T-helper 1 cell treated with Interleukin-12 subunit alpha and Interleukin-12 subunit beta and Interleukin-4 antibody, amounts not matched to agents 30 ng/mL and 1 ng/mL, for 36 hours (primary cell): ENCODE data around the gene RER1. TPM values are rescaled to one million over a fixed set of nuclear protein-coding genes. Genes with fewer than 3 reads are reported as not detected.

Source experiments
- intact Hi-C: fragments of 100-400 bp; cut with micrococcal nuclease; formaldehyde crosslinking; loops from one replicate; pipeline ENCODE4 v1.15.1; 2024
- total RNA-seq: library from RNA; stranded (reverse); gene quantifications from 2 replicates; pipeline ENCODE4 v1.2.3, GENCODE V29; 2022

Gene RER1
- total RNA-seq, 1 donor from 2014 or later: 162 TPM

DNA sequence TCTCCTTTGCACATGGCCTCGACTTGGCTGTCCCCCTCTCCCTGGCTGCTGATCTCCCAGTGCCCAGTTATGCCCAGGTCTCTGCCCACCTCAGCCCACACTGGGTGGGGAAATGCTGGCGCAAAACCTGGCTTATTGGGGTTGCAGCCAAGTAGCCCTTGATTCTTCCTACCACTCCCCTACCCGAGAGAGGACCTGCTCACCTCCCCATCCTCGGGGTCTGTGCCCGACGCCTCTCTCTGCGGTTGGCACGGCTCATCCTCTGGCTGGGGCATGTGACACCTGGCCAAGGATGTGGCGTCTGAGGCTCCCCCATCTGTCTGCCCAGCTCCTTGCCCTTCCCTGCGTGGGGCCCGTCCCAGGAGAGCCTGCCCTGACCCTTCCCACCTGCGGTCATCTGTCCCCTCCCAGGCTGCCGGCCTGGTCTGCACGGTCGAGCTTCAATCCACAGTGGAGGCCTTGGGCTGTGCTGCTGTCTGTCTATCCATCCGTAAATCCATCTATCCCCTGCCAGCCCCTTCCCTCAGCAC, 27.2 kb downstream of the RER1 start:
- intact Hi-C loops: no loop called here

GRCh38 chr1:2419416-2419815, 27.8 kb downstream of the RER1 start:
- intact Hi-C loops: no loop called here

GRCh38 chr1:2422523-2422922, 30.9 kb downstream of the RER1 start:
- intact Hi-C loops: no loop called here

DNA sequence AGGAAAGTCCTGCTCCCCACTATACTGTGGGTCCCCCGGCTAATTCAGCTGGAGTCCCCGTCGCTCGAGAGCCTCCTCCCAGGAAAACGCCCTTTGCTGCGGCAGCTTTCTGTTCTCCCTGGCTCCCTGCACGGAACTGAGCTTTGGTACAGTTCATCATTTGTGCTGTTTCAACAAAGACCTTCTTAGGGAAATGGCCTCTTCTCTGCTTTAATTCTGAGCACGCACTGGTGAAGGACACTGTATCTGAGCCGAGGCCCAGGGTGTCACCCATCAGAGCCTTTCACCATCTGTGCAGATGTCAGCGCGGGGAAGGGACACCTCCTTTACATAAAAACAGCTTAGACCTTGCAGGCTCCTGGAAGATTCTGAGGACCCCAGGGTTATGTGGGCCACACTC, 34.3 kb downstream of the RER1 start:
- intact Hi-C loops: no loop called here

DNA sequence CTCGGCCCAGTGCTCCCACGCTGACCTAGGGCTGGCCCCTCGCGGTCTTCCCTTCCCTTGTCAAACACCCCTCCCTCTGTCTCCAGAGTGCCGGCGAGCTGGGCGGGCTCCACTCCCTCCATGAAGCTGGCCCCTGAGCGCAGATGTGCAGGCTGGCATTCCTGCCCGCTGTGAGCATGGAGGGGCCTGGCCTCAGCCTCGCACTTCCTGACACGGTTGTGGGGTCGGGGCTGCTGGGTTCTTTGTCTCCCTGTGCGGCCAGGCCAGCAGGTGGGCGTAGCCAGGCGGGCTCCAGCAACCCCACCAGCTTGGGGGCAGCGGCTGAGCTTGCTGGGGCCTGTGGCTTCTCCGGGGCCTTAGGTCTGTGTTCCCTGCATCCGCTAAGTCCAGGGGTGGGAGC, 34.9 kb downstream of the RER1 start:
- intact Hi-C loops: no loop called here

DNA sequence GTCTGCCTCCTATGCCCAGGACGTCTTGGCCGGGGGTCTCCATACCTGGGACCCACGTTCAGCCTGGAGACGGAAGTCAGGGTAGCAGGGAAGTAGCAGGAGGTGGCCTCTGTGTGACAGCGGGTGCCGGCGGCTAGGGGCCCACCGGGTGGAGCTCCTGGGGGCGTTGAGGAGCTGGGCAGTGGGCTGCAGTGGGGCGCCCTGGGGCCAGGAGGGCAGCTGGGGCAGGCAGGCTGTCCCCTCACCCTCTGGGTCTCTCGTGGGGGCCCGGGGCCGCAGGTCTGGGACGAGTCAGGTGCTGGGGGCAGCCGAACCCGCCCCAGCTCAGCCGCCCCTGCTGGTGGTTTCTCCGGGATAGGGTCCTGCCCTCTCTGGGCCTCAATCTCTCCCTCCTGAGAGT, 35.4 kb downstream of the RER1 start:
- intact Hi-C loops: no loop called here

GRCh38 chr1:2427976-2428375, 36.3 kb downstream of the RER1 start:
- intact Hi-C loops: no loop called here

GRCh38 chr1:2428490-2428889, 36.8 kb downstream of the RER1 start:
- intact Hi-C loops: no loop called here

- intact Hi-C loops: no loop called here
Measured at GRCh38 chr1:2429780-2430591, 38.3 kb downstream of the RER1 start.

DNA sequence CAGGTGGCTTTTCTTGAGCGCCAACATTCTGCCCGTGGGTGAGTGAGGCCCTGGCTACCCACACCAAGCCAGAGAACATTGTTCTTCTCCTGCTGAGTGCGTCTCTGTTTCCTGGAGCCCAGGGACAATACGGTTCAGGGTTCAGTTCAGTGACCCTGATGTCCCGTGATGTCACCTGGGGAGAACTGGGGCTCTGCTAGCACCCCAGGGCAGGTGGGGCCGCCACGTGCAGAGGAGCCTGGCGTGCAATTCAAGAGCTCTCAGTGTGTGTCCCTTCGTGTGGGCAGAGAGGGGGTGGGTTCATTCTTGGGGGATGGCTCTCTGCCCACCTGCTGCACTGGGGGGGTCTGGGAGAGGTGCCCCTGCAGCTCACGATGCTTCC, 38.9 kb downstream of the RER1 start:
- intact Hi-C loops: no loop called here

DNA sequence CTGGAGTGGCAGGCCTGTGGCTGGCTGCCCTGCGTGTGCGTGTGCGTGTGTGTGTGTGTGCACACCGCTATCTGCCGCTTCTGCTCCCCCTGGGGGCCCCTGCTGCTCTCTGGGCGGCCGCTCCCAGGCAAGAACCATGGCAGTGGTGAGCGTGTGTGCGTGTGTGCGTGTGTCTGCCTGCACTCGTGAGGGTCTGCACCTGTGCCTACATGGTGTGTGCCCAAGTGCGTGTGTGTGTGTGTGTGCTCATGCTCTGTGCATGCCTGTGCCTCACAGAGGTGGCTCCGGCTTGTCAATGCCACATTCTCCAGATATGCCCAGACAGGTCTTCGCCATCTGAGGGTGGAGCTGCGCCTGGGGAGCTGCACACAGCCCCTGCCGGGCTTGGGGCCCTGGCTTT, 39.5 kb downstream of the RER1 start:
- intact Hi-C loops: no loop called here

GRCh38 chr1:2431518-2431917, 39.9 kb downstream of the RER1 start:
- intact Hi-C loops: no loop called here

DNA sequence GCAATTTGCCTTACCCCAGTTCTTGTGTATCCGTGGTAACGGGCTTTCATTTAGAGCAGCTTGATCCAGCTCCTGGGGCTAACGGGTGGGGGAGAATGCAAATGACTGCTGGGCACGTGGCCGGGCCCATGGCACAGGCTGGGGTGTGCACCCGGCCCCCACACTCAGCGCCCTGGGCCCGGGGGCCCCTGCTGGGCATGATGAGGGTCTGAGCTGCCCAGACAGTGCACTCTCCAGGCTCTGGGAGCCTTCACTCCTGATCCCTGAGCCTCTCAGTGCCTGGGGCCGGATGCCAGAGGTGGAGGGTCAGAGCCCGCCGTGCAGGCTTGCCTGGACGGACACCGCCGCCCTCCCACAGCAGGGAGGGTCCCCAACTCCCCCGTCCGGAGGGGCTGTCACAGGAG, 40.8 kb downstream of the RER1 start:
- intact Hi-C loops: no loop called here

DNA sequence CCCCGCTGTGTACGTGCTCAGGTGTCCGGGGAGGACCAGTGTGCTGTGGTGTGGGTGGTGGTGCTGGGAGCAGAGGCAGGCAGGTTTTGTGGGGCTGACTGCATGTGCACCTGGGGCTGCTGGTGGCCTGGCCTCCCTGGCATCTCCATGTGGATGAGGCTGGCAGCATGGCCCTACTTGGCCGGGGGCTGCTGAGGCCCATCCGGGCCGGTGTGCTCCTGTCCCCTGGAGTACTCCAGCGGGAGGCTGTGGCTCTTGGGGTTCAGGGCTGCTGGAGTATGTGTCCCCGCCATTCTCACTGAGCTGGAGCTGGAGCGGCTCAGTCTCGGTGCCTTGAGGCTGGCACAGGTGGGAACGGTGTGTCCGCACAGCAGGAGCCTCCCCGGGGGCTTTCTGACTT, 41.6 kb downstream of the RER1 start:
- intact Hi-C loops: no loop called here

DNA sequence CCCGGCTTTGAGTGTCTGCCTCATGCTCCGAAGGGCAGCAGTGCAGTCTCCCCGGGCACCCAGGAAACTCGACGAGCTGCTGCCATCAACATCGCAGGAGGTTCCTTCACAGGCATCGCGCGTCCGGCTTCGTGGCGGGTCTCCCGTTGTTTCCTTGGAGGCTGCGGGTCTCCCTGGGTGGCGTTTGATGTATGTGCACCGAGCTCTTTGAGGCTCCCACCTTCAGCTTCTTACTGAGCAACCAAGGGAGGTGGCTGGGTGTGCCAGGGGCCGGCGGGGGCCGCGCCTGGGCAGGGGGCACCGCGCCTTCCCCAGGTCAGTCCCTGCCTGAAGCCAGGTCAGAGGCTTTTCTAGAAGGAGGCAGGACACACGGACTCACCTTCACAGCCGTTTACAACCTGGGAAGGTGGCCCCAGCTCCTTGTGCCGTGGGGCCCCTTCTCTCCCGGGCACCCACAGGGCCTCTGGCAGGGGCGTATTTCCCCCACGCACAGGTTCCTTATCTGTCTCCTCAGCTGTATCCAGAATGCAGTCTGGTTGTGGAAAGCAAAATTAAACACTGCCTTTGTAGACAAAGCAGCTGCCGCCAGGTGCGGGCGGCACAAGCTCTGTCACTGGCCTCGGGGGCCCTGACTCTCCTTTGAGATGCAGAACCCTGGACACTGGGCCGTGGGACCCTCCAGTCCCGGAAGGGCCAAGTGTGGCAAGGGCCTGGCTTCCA, 42.5 kb downstream of the RER1 start:
- intact Hi-C loops: no loop called here

GRCh38 chr1:2435091-2435490, 43.5 kb downstream of the RER1 start:
- intact Hi-C loops: no loop called here

DNA sequence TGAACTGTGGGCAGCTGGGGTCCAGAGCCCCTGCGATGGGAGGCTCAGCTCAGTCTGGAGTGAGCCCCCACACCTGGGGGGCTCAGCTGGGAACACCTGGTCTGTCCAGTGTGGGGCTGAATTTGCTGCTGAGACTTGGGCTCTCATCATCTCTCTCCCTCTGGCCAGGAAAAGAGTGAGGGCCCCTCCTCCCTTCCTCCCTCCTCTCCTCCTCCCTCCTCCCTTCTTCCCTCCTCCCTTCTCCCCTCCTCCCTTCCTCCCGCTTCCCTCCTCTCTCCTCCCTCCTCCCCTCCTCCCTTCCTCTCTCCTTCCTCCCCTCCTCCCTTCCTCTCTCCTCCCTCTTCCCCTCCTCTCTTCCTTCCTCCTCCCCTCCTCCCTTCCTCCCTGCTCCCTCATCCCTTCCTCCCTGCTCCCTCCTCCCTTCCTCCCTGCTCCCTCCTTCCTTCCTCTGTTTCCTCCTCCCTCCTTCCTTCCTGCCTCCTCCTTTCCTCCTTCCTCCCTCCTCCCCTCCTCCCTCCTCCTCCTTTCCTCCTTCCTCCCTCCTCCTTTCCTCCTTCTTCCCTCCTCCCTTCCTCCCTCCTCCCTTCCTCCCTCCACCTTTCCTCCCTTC, 44.2 kb downstream of the RER1 start:
- intact Hi-C loops: no loop called here

GRCh38 chr1:2436876-2437275, 45.2 kb downstream of the RER1 start:
- intact Hi-C loops: no loop called here

- intact Hi-C loops: no loop called here
Measured at GRCh38 chr1:2437617-2438016, 46.0 kb downstream of the RER1 start.

DNA sequence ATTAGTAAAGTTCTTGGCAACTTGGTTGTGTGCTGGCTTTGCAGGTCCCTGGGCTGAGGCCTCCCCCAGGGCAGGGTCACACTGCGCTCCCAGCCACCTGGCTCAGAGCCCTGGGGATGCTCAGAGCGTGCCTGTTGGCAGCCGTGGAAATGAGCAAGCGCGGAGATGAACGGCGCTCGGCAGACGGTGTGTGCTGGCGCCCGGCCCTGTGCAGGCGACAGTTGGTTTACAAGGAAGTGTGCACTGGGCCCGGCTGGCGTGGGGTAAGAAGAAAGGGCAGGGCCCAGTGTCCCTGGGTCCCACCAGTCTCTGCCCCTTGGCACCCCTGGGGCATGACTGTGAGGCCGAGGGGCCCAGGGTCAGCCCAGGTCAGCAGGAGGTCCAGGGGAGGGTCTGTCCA, 46.4 kb downstream of the RER1 start:
- intact Hi-C loops: no loop called here

DNA sequence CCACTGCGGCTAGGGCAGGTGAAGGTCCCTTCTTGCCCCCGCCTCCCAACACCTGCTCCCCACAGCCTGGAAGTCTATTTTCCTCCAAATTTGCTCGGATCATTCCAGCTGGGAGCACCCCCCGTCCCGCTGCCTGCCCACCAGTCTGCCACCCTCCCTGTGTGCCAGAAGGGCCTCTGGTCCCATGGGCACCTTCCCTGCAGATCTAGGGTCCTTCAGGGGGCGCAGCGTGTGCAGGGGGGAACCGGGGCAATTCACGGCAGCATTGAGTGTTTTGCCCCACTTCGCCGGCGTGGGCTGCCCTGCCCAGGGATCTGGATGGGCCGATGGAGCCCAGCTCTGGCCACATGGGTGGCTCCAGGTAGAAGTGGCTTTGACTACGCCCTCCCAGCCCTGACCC, 47.0 kb downstream of the RER1 start:
- intact Hi-C loops: no loop called here

DNA sequence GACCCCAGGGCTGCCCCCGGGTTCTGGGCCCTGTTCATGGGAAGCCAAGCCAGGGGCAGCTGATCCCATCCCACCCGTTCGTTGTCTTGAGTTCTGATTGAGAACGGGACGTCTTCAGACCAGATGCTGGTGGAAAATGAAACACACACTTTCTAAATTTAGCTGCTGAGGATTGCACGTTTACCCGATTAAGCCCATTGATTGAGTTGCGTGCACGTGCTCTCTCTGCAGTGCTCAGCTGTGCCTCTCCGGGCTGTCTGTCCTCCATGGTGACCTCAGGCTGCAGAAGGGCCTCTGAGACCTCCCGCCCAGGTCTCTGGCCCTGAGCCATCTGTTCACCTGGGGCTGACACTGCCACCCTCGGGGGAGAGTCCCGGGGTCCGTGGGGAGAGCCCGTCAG, 47.7 kb downstream of the RER1 start:
- intact Hi-C loops: no loop called here
